Heart left ventricle (tissue), 13 donors: ENCODE data around the gene RNLS.

Source experiments
- POLR2A ChIP-seq, 2 donors: fragments of 450-650 bp; IDR thresholded peaks; one replicate each; pipeline ENCODE4 v1.6.1; 2017; ENCODE audit warnings: antibody characterized with exemption in 2 of 2, mild to moderate bottlenecking in 2 of 2, moderate library complexity in 2 of 2
- TF ChIP-seq, protein P1 (sequence below), 12 donors: fragments of 200-600 bp; sonication (generic) in 4 of 12; IDR thresholded peaks; one replicate each; pipeline versions ENCODE4 v1.5.0 to v1.8.0; 2018 to 2022; ENCODE audit warnings: antibody characterized with exemption in 12 of 12, mild to moderate bottlenecking in 5 of 12
- donor health status: ischemic (EF 13 %, LVEDD 7.1; RV severe dilation, severe dysfunction).
- donor health status: DM: no; HTN: yes; CAD: no.
- donor health status: DM: no; HTN: no; CAD: no.
- donor health status: ischemic (EF 25% LVEDD 6.9; RV normal size, moderate dysfunction).
- donor health status: ischemic (EF 25% LVEDD 5.7; RV mildly dilated, moderate dysfunction).
- donor health status: ischemic (EF 35%, LVEDD 5.7; RV mildly dilated, moderate dysfunction).
- donor health status: nonischemic (EF 11% LVEDD 7.7; RV severe dilation, severe dysfunction).
- donor health status: DM: yes; HTN: yes; CAD: no.
- donor health status: PGD.
- donor health status: ischemic (EF 29% LVEDD 5.4; RV normal size, mild dysfunction).
- donor health status: nonischemic (EF 23%, LVEDD 6.1; RV moderate dilation, normal function).

DNA sequence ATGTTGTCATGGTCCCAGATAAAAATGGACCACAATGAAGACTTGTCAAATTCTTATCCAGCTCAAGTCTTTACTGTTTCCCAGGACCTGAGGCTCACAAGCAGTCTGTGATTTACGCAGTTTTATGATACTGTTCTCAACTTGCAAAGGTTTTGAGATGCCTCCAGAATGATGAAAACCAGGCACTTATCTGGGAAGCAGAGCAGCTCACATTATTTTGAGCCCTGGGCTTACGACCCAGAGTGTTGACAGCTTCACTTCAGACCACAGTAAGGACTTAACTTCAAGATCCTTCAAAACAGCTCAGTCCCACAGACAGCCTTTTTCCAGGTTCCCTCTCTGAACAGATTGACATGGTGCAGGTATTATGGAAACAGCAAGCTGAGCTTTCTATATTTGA is 236.1 kb downstream of the RNLS start:
- TF ChIP-seq, protein P1, sequence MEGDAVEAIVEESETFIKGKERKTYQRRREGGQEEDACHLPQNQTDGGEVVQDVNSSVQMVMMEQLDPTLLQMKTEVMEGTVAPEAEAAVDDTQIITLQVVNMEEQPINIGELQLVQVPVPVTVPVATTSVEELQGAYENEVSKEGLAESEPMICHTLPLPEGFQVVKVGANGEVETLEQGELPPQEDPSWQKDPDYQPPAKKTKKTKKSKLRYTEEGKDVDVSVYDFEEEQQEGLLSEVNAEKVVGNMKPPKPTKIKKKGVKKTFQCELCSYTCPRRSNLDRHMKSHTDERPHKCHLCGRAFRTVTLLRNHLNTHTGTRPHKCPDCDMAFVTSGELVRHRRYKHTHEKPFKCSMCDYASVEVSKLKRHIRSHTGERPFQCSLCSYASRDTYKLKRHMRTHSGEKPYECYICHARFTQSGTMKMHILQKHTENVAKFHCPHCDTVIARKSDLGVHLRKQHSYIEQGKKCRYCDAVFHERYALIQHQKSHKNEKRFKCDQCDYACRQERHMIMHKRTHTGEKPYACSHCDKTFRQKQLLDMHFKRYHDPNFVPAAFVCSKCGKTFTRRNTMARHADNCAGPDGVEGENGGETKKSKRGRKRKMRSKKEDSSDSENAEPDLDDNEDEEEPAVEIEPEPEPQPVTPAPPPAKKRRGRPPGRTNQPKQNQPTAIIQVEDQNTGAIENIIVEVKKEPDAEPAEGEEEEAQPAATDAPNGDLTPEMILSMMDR (IDR thresholded peaks at IDR 0.05): no peak
- TF ChIP-seq POLR2A (IDR thresholded peaks at IDR 0.05): no peak
